ENCODE data around the gene PDE4D.

- TF ChIP-seq, protein P1, sequence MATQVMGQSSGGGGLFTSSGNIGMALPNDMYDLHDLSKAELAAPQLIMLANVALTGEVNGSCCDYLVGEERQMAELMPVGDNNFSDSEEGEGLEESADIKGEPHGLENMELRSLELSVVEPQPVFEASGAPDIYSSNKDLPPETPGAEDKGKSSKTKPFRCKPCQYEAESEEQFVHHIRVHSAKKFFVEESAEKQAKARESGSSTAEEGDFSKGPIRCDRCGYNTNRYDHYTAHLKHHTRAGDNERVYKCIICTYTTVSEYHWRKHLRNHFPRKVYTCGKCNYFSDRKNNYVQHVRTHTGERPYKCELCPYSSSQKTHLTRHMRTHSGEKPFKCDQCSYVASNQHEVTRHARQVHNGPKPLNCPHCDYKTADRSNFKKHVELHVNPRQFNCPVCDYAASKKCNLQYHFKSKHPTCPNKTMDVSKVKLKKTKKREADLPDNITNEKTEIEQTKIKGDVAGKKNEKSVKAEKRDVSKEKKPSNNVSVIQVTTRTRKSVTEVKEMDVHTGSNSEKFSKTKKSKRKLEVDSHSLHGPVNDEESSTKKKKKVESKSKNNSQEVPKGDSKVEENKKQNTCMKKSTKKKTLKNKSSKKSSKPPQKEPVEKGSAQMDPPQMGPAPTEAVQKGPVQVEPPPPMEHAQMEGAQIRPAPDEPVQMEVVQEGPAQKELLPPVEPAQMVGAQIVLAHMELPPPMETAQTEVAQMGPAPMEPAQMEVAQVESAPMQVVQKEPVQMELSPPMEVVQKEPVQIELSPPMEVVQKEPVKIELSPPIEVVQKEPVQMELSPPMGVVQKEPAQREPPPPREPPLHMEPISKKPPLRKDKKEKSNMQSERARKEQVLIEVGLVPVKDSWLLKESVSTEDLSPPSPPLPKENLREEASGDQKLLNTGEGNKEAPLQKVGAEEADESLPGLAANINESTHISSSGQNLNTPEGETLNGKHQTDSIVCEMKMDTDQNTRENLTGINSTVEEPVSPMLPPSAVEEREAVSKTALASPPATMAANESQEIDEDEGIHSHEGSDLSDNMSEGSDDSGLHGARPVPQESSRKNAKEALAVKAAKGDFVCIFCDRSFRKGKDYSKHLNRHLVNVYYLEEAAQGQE (IDR thresholded peaks at IDR 0.05; ENCODE audit: insufficient read depth in 1 of 2, low read depth in 2 of 2, low read length in 1 of 2) = no peak
- no peak for TF ChIP-seq POLR2AphosphoS5 (IDR thresholded peaks at IDR 0.05; ENCODE audit: low read depth, low read length)
Measured at GRCh38 chr5:59291941-59292340, 601.6 kb downstream of the PDE4D start.
